Cortex of kidney (tissue), 1 donor: ENCODE results near the gene ITM2C.

Source experiments
- DNase-seq: peaks from one replicate; lab custom pipeline; 2025; lab: John Stamatoyannopoulos, UW

ITM2C gene

DNA sequence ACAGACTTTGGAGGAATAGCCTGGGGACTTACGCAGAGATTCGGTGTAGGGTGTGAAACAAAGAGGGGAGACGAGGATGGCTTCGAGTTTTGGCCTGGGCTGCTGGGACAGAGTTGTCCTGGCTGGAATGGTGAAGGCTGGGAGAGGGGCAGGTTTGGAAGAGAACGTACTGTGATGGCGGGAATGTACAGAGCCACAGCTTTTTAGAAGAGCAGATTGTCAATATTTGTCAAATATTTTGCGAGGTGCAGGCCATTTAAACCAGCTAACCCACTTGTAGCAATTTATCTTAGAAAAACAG, 14.4 kb upstream of the ITM2C start:
- no peak for DNase-seq

GRCh38 chr2:230852113-230852512, 12.6 kb upstream of the ITM2C start:
- no peak for DNase-seq

GRCh38 chr2:230861552-230862255, 3.0 kb upstream of the ITM2C start:
- no peak for DNase-seq

DNA sequence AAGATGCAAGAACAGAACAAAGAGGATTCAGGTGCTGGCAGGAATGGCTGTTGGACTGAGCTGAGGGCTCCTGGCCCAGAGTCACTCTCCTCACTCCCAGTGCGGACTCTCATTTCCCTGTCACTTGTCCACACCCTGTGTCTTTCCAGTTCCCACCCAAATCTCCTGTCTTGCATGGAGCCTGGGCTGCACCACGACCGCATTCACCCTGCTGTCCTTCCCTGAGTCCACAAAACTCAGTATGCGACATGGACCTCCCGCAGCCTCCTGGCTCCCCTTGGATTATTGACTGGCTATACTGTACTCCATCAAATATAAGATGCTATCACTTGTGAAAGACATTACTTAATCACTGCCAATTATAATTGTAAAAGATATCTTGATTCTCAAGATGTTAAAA, 2.5 kb upstream of the ITM2C start:
- no peak for DNase-seq

DNA sequence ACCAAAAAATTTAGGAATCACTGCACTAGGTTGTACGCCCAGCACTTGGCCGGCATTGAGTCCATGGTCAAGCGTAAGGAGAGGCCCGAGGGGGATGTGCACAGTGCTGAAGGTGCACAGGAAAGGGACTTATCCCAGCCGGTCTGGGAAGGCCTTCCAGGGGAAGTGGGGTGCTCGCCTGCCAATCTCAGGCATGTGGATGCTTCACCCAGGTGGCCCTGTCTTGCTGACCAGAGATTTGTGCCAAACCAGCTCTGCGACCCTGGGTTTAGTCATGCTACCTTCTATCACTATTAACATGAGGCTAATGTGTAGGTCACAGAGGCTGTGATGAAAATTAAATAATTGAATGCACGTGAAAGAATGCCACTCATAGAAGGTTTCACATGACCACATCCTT, 1.7 kb upstream of the ITM2C start:
- DNase-seq: no peak

- no peak for DNase-seq
Observed at GRCh38 chr2:230863442-230864121, 1.2 kb upstream of the ITM2C start.

GRCh38 chr2:230864122-230864604, 579 bp upstream of the ITM2C start:
- DNase-seq: no peak

GRCh38 chr2:230865307-230865765, 594 bp downstream of the ITM2C start:
- no peak for DNase-seq

GRCh38 chr2:230865766-230866755, 1.3 kb downstream of the ITM2C start:
- no peak for DNase-seq

DNA sequence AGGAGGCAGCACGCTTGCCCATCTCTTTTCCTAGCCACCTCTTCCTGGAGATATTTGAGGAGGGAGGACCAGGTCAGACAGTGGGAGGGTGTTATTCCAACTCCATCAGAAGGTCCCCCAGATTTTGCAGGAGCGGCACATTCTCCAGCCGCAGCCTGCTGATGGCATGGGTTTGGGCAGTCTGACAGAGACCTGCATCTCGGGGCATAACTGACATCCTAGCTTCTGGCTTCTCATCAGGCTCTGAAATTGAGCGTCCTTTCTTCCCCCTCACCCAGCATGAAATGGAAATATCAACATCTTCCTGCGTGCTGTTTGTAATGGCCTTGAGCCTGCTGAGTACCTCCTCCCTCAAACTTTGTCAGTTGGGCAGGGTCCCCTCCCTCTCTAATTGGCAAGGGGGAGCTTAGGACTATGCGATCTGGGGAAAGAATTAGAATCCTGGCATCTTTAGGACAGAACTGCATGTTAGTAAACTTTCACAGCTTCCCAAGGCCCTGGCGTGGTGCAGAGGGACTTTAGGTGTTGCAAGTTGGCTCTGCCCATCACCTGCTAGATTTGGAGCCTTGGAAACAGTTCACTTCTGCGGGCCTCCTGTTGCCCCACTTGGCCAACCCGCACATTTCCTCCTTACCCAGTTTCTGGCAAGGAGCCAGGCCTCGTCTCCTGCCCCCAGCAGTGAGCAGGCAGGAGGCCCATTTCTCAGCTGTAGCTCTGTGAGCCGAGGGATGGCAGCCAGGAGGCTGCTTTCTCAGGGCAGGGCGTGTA, 2.2 kb downstream of the ITM2C start:
- no peak for DNase-seq

DNA sequence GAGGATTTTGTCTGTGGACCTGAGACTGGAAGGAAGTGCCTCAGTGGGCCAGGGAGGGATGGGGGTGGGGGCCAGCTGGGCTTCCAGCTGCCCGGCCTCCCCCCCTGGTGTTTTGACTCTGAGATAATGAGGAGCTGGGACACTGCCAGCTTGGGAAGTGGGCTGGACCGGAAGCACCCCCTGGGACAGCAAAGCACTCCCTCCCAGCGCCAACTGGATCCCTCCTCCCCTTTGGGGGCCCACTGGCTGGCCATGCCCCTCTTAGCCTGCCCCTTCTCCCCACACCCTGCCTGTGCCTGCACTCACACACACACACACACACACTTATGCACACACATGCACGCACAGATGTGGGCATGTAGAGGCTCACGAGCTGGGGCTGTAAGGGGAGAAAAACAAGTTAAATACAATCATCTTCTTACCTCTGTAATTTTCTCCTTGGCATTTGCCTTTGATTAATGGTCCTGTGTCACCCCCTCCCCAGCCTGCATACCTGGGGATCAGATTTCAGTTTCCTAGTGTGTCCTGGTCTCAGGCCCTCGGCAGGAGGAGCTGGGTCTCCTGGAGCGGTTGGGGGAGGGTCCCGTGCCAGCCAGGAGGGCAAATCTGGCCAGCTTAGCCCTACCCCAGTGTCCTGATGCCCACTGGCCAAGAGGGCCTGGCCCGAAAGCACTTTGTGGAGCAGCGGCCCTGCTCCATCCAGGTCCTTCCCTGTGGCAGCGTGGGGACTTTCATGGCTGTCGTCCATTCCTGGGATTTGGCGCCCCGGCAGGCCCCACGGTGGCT, 3.6 kb downstream of the ITM2C start:
- no peak for DNase-seq

GRCh38 chr2:230868947-230869913, 4.5 kb downstream of the ITM2C start:
- no peak for DNase-seq

DNA sequence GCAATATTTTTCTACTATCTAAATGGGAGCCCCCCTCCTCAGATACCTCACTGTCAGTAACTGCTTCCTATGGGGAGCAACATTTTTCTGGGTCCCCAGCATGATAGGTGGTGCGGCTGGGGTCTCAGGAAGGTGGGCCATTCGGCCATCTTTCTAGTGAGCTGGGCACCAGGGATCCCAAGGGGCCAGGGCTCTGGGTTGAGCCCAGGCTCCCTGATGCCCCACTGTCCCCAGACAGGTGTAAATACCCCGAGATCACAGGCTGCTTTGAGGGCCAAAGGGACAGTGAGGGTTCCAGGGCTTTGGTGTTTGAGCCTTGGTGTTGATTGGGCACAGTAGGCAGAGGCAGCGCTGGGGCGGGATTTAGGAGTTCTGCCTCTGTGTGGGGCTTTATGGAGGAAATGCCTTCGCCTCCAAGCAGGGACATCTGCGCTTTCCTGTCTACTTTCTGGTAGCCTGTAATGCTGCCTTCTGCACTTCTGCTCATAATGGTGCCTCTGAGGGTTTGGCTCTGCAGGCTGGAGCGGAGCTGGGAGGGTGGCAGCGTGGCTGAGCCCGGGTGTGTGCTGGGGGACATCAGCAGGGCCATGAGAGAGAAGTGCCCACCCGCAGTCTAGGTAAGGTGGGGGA, 5.3 kb downstream of the ITM2C start:
- no peak for DNase-seq

- no peak for DNase-seq
Observed at GRCh38 chr2:230870544-230871360, 6.0 kb downstream of the ITM2C start.

DNA sequence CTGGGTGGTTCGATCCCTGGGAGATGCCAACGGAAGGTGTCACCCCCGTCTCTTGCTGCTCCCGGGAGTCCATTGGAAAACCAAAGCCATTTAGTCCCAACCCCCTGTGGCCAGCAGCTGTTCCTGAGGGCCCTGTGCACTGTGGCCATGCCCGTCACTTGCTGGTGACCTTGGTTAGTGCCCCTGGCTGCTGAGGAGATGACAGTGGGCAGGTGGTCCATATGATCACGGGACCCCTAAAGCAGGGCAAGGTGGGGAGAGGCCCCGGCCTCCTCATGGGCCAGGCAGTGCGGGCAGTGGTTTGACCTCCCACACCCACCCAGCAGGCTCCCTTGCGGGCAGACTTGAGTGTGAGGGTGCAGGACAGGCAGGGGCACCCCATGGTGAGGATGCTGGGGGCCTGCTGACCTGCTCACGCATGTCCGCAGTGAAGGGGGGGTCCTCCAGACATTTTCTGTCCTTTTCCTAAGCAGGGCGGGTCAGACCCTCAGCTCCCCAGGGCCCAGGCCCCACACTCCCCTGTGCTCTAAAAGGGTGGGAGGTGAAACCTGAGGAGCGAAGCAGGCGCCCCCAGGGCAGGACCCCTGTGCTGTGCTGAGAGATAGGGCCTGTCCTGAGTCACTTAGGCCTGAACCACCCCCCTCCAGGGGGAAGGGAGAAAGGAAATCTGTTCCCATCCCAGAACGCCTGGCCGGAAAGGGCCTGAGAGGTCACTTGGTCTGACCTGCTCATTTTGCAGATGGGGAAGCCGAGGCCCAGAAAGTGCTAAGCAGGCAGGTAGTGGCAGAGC, 6.8 kb downstream of the ITM2C start:
- DNase-seq: no peak

DNA sequence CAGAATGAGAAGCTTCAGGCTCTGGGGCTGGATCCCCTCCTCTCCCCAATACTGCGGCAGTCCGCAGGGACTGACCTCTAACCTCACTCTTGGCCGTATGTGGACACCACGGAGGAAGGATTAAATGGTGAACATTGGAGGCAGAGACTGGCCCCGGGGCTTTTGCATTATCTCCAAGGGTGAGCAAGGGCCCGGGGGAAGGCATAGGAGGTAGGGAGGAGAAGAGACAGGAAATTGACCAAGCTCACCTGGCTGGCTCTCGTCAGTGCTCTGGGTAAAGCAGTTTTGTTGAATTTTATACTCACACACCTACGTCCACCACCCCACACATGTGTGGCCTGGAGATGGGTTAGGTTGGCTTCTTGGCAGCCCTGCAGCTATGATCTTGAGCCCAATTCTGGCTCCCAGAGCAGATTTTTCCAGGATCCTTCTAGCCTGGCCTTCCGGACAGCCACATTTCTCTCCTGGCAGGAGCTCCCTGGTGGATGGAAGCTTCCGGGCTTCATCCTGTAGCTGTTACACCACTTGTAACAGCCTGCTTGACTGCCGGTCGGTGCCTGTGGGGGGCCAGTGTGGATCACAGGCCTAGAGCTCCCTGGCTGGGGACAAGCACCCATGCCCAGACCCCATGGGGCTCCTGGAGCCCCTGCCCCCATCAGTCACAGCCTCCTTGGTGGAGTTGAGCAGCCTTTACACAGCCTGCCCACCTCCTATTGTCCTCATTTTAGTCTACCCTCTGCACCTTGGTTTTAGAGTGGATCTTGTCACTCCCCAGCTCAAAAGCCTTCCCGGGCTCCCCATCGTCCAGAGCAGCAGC, 7.6 kb downstream of the ITM2C start:
- DNase-seq: no peak
